Stimulated activated CD8-positive, alpha-beta memory T cell treated with anti-CD3 and anti-CD28 coated beads, Interleukin-15, amount 100 ng/mL, for 1 hour (primary cell): ENCODE data around the gene TICAM2.

Experiments
- DNase-seq: peaks from one replicate; pipeline ENCODE4 v3.0.0-alpha.2; 2020; ENCODE audit warnings: low read depth

Gene TICAM2

GRCh38 chr5:115531787-115532367, 70.4 kb downstream of the TICAM2 start:
- DNase-seq: no peak

- no peak for DNase-seq
Observed at GRCh38 chr5:115531380-115531779, 70.9 kb downstream of the TICAM2 start.

- DNase-seq: no peak
Observed at GRCh38 chr5:115530426-115530825, 71.9 kb downstream of the TICAM2 start.
